GM19023 (cell line): ENCODE data around the gene SOX15.
"Not testable (repeated sequence)": the region's sequence is repeated elsewhere in the genome, so short reads cannot be mapped to it uniquely, and the experiment has no call there.

Experiments
- ATAC-seq: cut with Tn5 transposase; IDR thresholded peaks from one replicate; pipeline ENCODE4 v1.9.1; 2021; ENCODE audit warnings: mild to moderate bottlenecking, moderate library complexity; ENCODE audit not compliant: unreplicated experiment

The SOX15 gene

GRCh38 chr17:7589891-7590691 lies at the start of gene SOX15:
Gene SOX15 (minus strand): TSS chr17:7590094. CDS start chr17:7589676, 418 bp downstream.
- ATAC-seq: no peak

GRCh38 chr17:7636163-7636562 lies 46.3 kb upstream of the SOX15 start:
- no peak for ATAC-seq

- no peak for ATAC-seq
Observed at GRCh38 chr17:7634384-7634783, 44.5 kb upstream of the SOX15 start.

GRCh38 chr17:7633093-7633492 lies 43.2 kb upstream of the SOX15 start:
- no peak for ATAC-seq

- ATAC-seq: no peak
Observed at GRCh38 chr17:7632492-7632894, 42.6 kb upstream of the SOX15 start.

- no peak for ATAC-seq
Observed at GRCh38 chr17:7631398-7632380, 41.8 kb upstream of the SOX15 start.

GRCh38 chr17:7629939-7630571 lies 40.2 kb upstream of the SOX15 start, which contains the start of gene SHBG:
Gene SHBG (plus strand): TSS chr17:7630135. CDS start chr17:7630173, 38 bp downstream.
- no peak for ATAC-seq

- peak; percentile 88 for ATAC-seq
Observed at GRCh38 chr17:7627250-7628121, 37.6 kb upstream of the SOX15 start, which contains the start of gene SAT2. Gene SAT2 (minus strand): TSS chr17:7627821. CDS start chr17:7627635, 186 bp downstream.

- ATAC-seq: no peak
Observed at GRCh38 chr17:7626956-7627249, 37.0 kb upstream of the SOX15 start.

- no peak for ATAC-seq
Observed at GRCh38 chr17:7626307-7626706, 36.4 kb upstream of the SOX15 start.

- not testable (repeated sequence) for ATAC-seq
Observed at GRCh38 chr17:7625749-7626148, 35.9 kb upstream of the SOX15 start.

GRCh38 chr17:7623661-7624060 lies 33.8 kb upstream of the SOX15 start:
- no peak for ATAC-seq

- no peak for ATAC-seq
Observed at GRCh38 chr17:7620835-7621234, 30.9 kb upstream of the SOX15 start.

- no peak for ATAC-seq
Observed at GRCh38 chr17:7618608-7619007, 28.7 kb upstream of the SOX15 start.

GRCh38 chr17:7615265-7615747 lies 25.4 kb upstream of the SOX15 start:
- ATAC-seq: no peak

GRCh38 chr17:7614425-7615264 lies 24.8 kb upstream of the SOX15 start, which contains the start of gene FXR2:
Gene FXR2 (minus strand): TSS chr17:7614897. CDS start chr17:7614532, 365 bp downstream.
- ATAC-seq: peak; percentile 87

- peak; percentile 3 for ATAC-seq
Observed at GRCh38 chr17:7613769-7614424, 24.0 kb upstream of the SOX15 start.

- ATAC-seq: no peak
Observed at GRCh38 chr17:7612294-7612640, 22.4 kb upstream of the SOX15 start.
